ENCODE data around the gene PACS1. TPM values are rescaled to one million over a fixed set of nuclear protein-coding genes. Genes with fewer than 3 reads are reported as not detected.

PACS1 gene
- total RNA-seq, 1 donor from 2014 or later: 41.7 TPM

- ATAC-seq: no peak
Observed at GRCh38 chr11:66291303-66291705, 221.2 kb downstream of the PACS1 start.

- no peak for ATAC-seq
Observed at GRCh38 chr11:66291706-66292542, 221.9 kb downstream of the PACS1 start, which contains the start of gene TMEM151A. TSS of gene TMEM151A (plus strand) at chr11:66291894. CDS start at chr11:66292014, 120 bp downstream.

- no peak for ATAC-seq
Observed at GRCh38 chr11:66292543-66293332, 222.7 kb downstream of the PACS1 start.

GRCh38 chr11:66293352-66293751 is 223.3 kb downstream of the PACS1 start:
- no peak for ATAC-seq

- no peak for ATAC-seq
Observed at GRCh38 chr11:66293777-66294625, 223.9 kb downstream of the PACS1 start.

Other genes starting within 250 kb of the PACS1 start
- 0.12 TPM for gene SNX32, start 236.3 kb upstream of the PACS1 start, total RNA-seq
- 645 TPM for gene CFL1, start 212.1 kb upstream of the PACS1 start, total RNA-seq
- 20.4 TPM for gene MUS81, start 209.8 kb upstream of the PACS1 start, total RNA-seq
- 4.6 TPM for gene EFEMP2, start 197.5 kb upstream of the PACS1 start, total RNA-seq
- not detected for gene CTSW, start 190.4 kb upstream of the PACS1 start, total RNA-seq
- gene FIBP, start 181.8 kb upstream of the PACS1 start, total RNA-seq: 42.3 TPM
- gene CCDC85B, start 179.6 kb upstream of the PACS1 start, total RNA-seq: 15.3 TPM
- gene FOSL1, start 169.9 kb upstream of the PACS1 start, total RNA-seq: 28.9 TPM
- gene C11orf68, start 151.2 kb upstream of the PACS1 start, total RNA-seq: 16.9 TPM
- gene DRAP1, start 150.8 kb upstream of the PACS1 start, total RNA-seq: 76.2 TPM
- not detected for gene TSGA10IP, start 124.8 kb upstream of the PACS1 start, total RNA-seq
- 29.7 TPM for gene SART1, start 108.5 kb upstream of the PACS1 start, total RNA-seq
- 23.0 TPM for gene EIF1AD, start 68.1 kb upstream of the PACS1 start, total RNA-seq
- gene BANF1, start 67.8 kb upstream of the PACS1 start, total RNA-seq: 145 TPM
- 9.2 TPM for gene CST6, start 58.3 kb upstream of the PACS1 start, total RNA-seq
- not detected for gene CATSPER1, start 43.8 kb upstream of the PACS1 start, total RNA-seq
- gene GAL3ST3, start 21.1 kb upstream of the PACS1 start, total RNA-seq: not detected
- gene SF3B2, start 17.9 kb upstream of the PACS1 start, total RNA-seq: 76.7 TPM
- 14.2 TPM for gene KLC2, start 187.4 kb downstream of the PACS1 start, total RNA-seq
- 145 TPM for gene RAB1B, start 198.4 kb downstream of the PACS1 start, total RNA-seq
- 0.52 TPM for gene CNIH2, start 207.9 kb downstream of the PACS1 start, total RNA-seq
- 69.7 TPM for gene YIF1A, start 218.9 kb downstream of the PACS1 start, total RNA-seq
- not detected for gene TMEM151A, start 221.6 kb downstream of the PACS1 start, total RNA-seq
- gene CD248, start 246.8 kb downstream of the PACS1 start, total RNA-seq: 4.0 TPM

All from esophagus mucosa (tissue), 1 donor.